ENCODE results near the gene COQ3.

The COQ3 gene

DNA sequence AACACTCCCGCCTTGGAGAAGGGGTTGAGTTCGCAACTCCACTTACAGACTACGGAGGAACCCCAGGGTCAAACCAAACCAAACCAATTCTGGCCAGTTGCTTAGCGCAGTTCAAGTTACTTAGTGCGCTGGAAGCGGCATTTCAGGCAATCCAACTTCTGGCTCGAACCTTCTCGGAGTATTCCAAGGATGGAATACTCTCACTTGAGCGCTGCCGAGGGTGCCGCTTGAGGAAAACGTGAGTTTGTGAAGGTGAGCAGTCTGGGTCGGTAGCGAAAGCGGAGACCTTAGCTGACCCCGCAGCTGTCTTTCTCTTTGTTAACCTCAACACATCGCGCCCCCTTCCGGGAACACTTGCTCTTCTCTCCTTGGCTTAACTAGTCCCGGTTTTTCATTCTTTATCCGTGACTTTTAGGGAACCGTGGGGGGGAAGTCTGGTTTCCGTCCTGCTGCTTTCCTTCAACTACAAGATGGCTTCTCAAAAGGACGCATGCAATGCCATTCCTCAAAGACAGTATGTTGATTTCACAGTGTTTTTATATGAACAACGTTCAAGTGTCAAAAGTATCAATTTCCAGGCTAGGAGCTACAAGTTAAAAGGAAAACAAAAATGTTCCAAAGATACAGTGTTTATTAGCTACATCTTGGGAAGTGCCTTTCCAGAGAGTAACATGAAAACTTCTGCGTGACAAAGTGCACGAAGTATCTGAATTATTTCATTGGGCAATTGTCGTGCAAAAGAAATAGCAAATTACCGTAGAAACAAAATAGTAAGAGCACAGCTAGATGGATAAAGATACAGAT lies 31.9 kb upstream of the COQ3 start:
- TF ChIP-seq TCF4 (CRISPR knock-in tag; IDR thresholded peaks at IDR 0.05; ENCODE audit: borderline replicate concordance), result no peak
- TF ChIP-seq ZFP3 (CRISPR knock-in tag; IDR thresholded peaks at IDR 0.05), result peak; percentile 67; the same call in 1 of the 2 replicates
- ATAC-seq, result peak; percentile 75

DNA sequence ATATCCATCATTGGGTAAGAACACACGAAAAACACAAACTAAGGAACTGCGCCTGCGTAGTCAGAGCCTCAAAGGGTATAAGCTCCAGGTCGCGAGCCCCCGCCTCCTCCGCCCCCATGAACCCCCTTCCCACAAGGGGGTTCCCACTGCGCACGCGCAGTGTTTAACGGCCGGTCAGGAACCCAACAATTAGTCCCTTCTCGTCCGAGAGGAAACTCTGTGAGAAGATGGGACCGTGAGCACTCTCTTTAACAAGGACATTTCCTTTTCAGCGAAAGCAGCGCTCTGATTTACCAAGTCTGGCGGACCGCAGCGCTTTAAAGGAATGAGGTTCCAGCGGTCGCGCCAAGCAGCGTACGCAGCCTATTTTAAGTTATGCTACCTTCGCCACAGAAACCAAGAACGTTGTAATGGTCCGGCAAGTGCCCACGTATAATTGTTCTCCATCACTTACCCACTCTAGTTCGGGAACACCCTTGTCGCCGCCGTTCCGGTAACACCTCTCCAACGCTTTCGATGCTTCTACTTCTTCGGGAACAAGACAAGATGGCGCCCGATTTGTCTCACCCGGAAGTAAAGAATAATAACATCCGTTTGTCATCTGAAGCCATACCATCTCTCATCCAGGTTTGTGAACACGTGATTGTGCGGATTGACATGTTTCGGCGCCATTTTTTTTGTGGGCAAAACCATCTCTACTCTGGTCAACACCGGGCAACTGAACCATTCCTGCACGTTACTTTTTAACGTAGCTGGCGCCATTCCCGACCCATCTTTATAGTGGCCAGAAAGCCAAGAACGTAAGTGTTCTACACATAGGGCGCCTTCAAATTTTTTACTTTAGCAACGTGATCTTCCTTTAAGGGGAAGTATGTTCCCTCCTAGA lies 31.0 kb upstream of the COQ3 start, which contains the start of gene PNISR:
Gene PNISR, minus strand, starts transcription at position 548 of the 886 bp plus-strand sequence. CDS start 10,649 bp downstream, outside the sequence.
- peak; percentile 95 for ATAC-seq
- TF ChIP-seq ZNF565 (CRISPR knock-in tag; conservative IDR thresholded peaks at IDR 0.05; ENCODE audit: low read depth) (no peak), ARNTL (CRISPR knock-in tag; IDR thresholded peaks at IDR 0.05; ENCODE audit: borderline replicate concordance, low read depth) (no peak), GLIS3 (CRISPR knock-in tag; IDR thresholded peaks at IDR 0.05) (no peak), ZFP30 (CRISPR knock-in tag; IDR thresholded peaks at IDR 0.05) (no peak), CSDC2 (CRISPR knock-in tag; IDR thresholded peaks at IDR 0.05) (peak; percentile 68; the same call in 1 of the 2 replicates)
- TF ChIP-seq, protein P1, sequence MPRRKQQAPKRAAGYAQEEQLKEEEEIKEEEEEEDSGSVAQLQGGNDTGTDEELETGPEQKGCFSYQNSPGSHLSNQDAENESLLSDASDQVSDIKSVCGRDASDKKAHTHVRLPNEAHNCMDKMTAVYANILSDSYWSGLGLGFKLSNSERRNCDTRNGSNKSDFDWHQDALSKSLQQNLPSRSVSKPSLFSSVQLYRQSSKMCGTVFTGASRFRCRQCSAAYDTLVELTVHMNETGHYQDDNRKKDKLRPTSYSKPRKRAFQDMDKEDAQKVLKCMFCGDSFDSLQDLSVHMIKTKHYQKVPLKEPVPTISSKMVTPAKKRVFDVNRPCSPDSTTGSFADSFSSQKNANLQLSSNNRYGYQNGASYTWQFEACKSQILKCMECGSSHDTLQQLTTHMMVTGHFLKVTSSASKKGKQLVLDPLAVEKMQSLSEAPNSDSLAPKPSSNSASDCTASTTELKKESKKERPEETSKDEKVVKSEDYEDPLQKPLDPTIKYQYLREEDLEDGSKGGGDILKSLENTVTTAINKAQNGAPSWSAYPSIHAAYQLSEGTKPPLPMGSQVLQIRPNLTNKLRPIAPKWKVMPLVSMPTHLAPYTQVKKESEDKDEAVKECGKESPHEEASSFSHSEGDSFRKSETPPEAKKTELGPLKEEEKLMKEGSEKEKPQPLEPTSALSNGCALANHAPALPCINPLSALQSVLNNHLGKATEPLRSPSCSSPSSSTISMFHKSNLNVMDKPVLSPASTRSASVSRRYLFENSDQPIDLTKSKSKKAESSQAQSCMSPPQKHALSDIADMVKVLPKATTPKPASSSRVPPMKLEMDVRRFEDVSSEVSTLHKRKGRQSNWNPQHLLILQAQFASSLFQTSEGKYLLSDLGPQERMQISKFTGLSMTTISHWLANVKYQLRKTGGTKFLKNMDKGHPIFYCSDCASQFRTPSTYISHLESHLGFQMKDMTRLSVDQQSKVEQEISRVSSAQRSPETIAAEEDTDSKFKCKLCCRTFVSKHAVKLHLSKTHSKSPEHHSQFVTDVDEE (CRISPR knock-in tag; IDR thresholded peaks at IDR 0.05), result peak; percentile 55; the same call in 1 of the 2 replicates
- TF ChIP-seq, protein P2, sequence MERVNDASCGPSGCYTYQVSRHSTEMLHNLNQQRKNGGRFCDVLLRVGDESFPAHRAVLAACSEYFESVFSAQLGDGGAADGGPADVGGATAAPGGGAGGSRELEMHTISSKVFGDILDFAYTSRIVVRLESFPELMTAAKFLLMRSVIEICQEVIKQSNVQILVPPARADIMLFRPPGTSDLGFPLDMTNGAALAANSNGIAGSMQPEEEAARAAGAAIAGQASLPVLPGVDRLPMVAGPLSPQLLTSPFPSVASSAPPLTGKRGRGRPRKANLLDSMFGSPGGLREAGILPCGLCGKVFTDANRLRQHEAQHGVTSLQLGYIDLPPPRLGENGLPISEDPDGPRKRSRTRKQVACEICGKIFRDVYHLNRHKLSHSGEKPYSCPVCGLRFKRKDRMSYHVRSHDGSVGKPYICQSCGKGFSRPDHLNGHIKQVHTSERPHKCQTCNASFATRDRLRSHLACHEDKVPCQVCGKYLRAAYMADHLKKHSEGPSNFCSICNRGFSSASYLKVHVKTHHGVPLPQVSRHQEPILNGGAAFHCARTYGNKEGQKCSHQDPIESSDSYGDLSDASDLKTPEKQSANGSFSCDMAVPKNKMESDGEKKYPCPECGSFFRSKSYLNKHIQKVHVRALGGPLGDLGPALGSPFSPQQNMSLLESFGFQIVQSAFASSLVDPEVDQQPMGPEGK (CRISPR knock-in tag; IDR thresholded peaks at IDR 0.05; ENCODE audit: borderline replicate concordance), result 0 out of 2 replicates have a peak, but pooled peaks have one; percentile 22

DNA sequence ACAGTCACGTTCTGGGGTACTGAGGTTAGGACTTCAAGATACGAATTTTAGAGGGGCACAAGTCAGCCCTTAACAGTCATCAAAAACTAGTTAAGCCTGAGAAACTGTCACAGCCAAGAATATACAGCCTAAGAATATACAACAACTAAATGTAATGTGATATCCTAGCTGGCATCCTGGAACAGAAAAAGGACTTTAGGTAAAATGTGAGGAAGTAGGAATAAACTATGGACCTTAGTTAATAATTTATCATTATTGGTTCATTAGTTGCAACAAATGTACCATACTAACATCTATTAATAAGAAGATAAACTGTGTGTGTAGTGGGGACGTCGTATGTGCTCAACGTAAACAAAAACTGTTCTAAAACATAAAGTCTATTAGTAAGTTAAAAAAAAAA lies 30.0 kb upstream of the COQ3 start:
- ATAC-seq, result no peak

More for the DNA sequence above, 30.0 kb upstream of the COQ3 start:
- TF ChIP-seq, protein P3, sequence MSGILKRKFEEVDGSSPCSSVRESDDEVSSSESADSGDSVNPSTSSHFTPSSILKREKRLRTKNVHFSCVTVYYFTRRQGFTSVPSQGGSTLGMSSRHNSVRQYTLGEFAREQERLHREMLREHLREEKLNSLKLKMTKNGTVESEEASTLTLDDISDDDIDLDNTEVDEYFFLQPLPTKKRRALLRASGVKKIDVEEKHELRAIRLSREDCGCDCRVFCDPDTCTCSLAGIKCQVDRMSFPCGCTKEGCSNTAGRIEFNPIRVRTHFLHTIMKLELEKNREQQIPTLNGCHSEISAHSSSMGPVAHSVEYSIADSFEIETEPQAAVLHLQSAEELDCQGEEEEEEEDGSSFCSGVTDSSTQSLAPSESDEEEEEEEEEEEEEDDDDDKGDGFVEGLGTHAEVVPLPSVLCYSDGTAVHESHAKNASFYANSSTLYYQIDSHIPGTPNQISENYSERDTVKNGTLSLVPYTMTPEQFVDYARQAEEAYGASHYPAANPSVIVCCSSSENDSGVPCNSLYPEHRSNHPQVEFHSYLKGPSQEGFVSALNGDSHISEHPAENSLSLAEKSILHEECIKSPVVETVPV (CRISPR knock-in tag; IDR thresholded peaks at IDR 0.05), result no peak
- TF ChIP-seq RARB (CRISPR knock-in tag; IDR thresholded peaks at IDR 0.05) (no peak), BACH2 (CRISPR knock-in tag; IDR thresholded peaks at IDR 0.05; ENCODE audit: borderline replicate concordance) (no peak), ISL1 (CRISPR knock-in tag; IDR thresholded peaks at IDR 0.05) (no peak), ZNF8 (CRISPR knock-in tag; IDR thresholded peaks at IDR 0.05) (no peak), ESRRG (CRISPR knock-in tag; IDR thresholded peaks at IDR 0.05) (no peak), ZFP30 (CRISPR knock-in tag; IDR thresholded peaks at IDR 0.05) (no peak), ZC3H10 (CRISPR knock-in tag; IDR thresholded peaks at IDR 0.05) (no peak), TOX (CRISPR knock-in tag; IDR thresholded peaks at IDR 0.05; ENCODE audit: borderline replicate concordance) (no peak), ZFP3 (CRISPR knock-in tag; IDR thresholded peaks at IDR 0.05) (no peak), CSDC2 (CRISPR knock-in tag; IDR thresholded peaks at IDR 0.05) (no peak), TCF4 (CRISPR knock-in tag; IDR thresholded peaks at IDR 0.05; ENCODE audit: borderline replicate concordance) (no peak)
- TF ChIP-seq, protein P4, sequence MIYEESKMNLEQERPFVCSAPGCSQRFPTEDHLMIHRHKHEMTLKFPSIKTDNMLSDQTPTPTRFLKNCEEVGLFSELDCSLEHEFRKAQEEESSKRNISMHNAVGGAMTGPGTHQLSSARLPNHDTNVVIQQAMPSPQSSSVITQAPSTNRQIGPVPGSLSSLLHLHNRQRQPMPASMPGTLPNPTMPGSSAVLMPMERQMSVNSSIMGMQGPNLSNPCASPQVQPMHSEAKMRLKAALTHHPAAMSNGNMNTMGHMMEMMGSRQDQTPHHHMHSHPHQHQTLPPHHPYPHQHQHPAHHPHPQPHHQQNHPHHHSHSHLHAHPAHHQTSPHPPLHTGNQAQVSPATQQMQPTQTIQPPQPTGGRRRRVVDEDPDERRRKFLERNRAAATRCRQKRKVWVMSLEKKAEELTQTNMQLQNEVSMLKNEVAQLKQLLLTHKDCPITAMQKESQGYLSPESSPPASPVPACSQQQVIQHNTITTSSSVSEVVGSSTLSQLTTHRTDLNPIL (CRISPR knock-in tag; IDR thresholded peaks at IDR 0.05; ENCODE audit: low read depth), result no peak
- TF ChIP-seq, protein P1 (CRISPR knock-in tag; IDR thresholded peaks at IDR 0.05), result no peak
